GM23338 (cell line): ENCODE results near the gene AGBL4. TPM values are rescaled to one million over a fixed set of nuclear protein-coding genes. Genes with fewer than 3 reads are reported as not detected.

Source experiments
- ATAC-seq: fragments of 200-7000 bp; cut with Tn5 transposase; 3 replicates; pipeline ENCODE4 v1.9.1; 2020
- DNase-seq: peaks from one replicate; pipeline ENCODE4 v3.0.0-alpha.2; 2015; ENCODE audit warnings: low spot score
- H2AFZ ChIP-seq: fragments of 200-600 bp; sonication (generic); 2 replicates; pipeline ENCODE4 v1.8.0; 2016; ENCODE audit warnings: antibody characterized with exemption, mild to moderate bottlenecking, moderate library complexity
- H3F3A ChIP-seq: fragments of 200-600 bp; sonication (generic); replicated peaks from 2 replicates; pipeline ENCODE4 v1.8.0; 2017; ENCODE audit warnings: antibody characterized with exemption, mixed run types, low read depth
- H3K27ac ChIP-seq: fragments of 200-600 bp; sonication (generic); 2 replicates; pipeline ENCODE4 v1.6.1; 2016; ENCODE audit warnings: low read depth
- H3K27me3 ChIP-seq: fragments of 200-600 bp; sonication (generic); 2 replicates; pipeline ENCODE4 v1.8.0; 2016; ENCODE audit warnings: mild to moderate bottlenecking, mixed run types, moderate library complexity; ENCODE audit not compliant: insufficient read depth
- H3K36me3 ChIP-seq: fragments of 200-600 bp; sonication (generic); 2 replicates; pipeline ENCODE4 v1.8.0; 2016; ENCODE audit warnings: mild to moderate bottlenecking; ENCODE audit not compliant: insufficient read depth
- H3K4me1 ChIP-seq: fragments of 200-600 bp; sonication (generic); 2 replicates; pipeline ENCODE4 v1.8.0; 2016; ENCODE audit warnings: mild to moderate bottlenecking, moderate library complexity; ENCODE audit not compliant: insufficient read depth
- H3K4me2 ChIP-seq: fragments of 200-600 bp; sonication (generic); 2 replicates; pipeline ENCODE4 v1.7.1; 2017; ENCODE audit warnings: mixed run types
- H3K4me3 ChIP-seq: fragments of 200-600 bp; sonication (generic); 2 replicates; pipeline ENCODE4 v1.6.1; 2016; ENCODE audit warnings: mixed run types
- H3K79me2 ChIP-seq: fragments of 200-600 bp; sonication (generic); replicated peaks from 2 replicates; pipeline ENCODE4 v1.8.0; 2017; ENCODE audit warnings: mild to moderate bottlenecking; ENCODE audit not compliant: insufficient read depth
- H3K9me2 ChIP-seq: fragments of 200-600 bp; sonication (generic); 2 replicates; pipeline ENCODE4 v1.8.0; 2017; ENCODE audit not compliant: insufficient read depth
- H4K20me1 ChIP-seq: fragments of 200-600 bp; sonication (generic); replicated peaks from 2 replicates; pipeline ENCODE4 v1.8.0; 2017; ENCODE audit warnings: mild to moderate bottlenecking; ENCODE audit not compliant: insufficient read depth
- H3K27ac Mint-ChIP-seq: 2 replicates; pipeline ENCODE4 v1.8.0; 2020; ENCODE audit warnings: inconsistent platforms, mild to moderate bottlenecking, moderate library complexity, mixed read lengths
- H3K27me3 Mint-ChIP-seq: 3 replicates; pipeline ENCODE4 v1.8.0; 2022; ENCODE audit warnings: low read depth, mild to moderate bottlenecking, moderate library complexity, mixed read lengths, inconsistent platforms; ENCODE audit not compliant: insufficient read depth, poor library complexity
- H3K36me3 Mint-ChIP-seq: 3 replicates; pipeline ENCODE4 v1.8.0; 2021; ENCODE audit warnings: low read depth, mild to moderate bottlenecking, inconsistent platforms, moderate library complexity, mixed read lengths
- H3K4me1 Mint-ChIP-seq: 3 replicates; pipeline ENCODE4 v1.8.0; 2020; ENCODE audit warnings: mild to moderate bottlenecking, inconsistent platforms, mixed read lengths
- H3K4me3 Mint-ChIP-seq: 3 replicates; pipeline ENCODE4 v1.8.0; 2021; ENCODE audit warnings: moderate library complexity, mild to moderate bottlenecking, inconsistent platforms, mixed read lengths
- H3K9me3 Mint-ChIP-seq: 3 replicates; pipeline ENCODE4 v1.8.0; 2020; ENCODE audit warnings: moderate library complexity, mild to moderate bottlenecking, inconsistent platforms, mixed read lengths
- ETS1 ChIP-seq: IDR thresholded peaks from 2 replicates; pipeline ENCODE4 v1.6.1; 2016; ENCODE audit warnings: antibody characterized with exemption
- EZH2 ChIP-seq: fragments of 200-600 bp; sonication (generic); IDR thresholded peaks from one replicate; pipeline ENCODE4 v1.8.0; 2017; ENCODE audit warnings: antibody characterized with exemption, mild to moderate bottlenecking, low read depth; ENCODE audit not compliant: unreplicated experiment
- EZH2phosphoT487 ChIP-seq: fragments of 200-600 bp; sonication (generic); IDR thresholded peaks from one replicate; pipeline ENCODE4 v1.8.1; 2018; ENCODE audit warnings: antibody characterized with exemption; ENCODE audit not compliant: unreplicated experiment
- JUNB ChIP-seq: IDR thresholded peaks from one replicate; pipeline ENCODE4 v1.6.1; 2016; ENCODE audit warnings: antibody characterized with exemption; ENCODE audit not compliant: unreplicated experiment
- NANOG ChIP-seq: IDR thresholded peaks from 2 replicates; pipeline ENCODE4 v1.6.1; 2016; ENCODE audit warnings: antibody characterized with exemption, borderline replicate concordance
- STAT1 ChIP-seq: IDR thresholded peaks from one replicate; pipeline ENCODE4 v1.6.1; 2016; ENCODE audit warnings: antibody characterized with exemption; ENCODE audit not compliant: unreplicated experiment
- ZNF331 ChIP-seq: fragments of 250-450 bp; sonication (Bioruptor Pico); IDR thresholded peaks from 2 replicates; pipeline ENCODE4 v1.5.0; 2020; ENCODE audit warnings: low read depth, mild to moderate bottlenecking, moderate library complexity
- ZNF462 ChIP-seq: fragments of 250-450 bp; sonication (Bioruptor Pico); IDR thresholded peaks from 2 replicates; pipeline ENCODE4 v1.5.0; 2020; ENCODE audit warnings: mild to moderate bottlenecking, moderate library complexity
- polyA plus RNA-seq: library from polyadenylated mRNA; unstranded; fragments of >200 nt; fragmentation: Nextera tagmentation; extraction: Ambion mirVana; gene quantifications from 2 replicates; pipeline ENCODE4 v1.2.1, GENCODE V29; 2016
- total RNA-seq: library from RNA; depleted of rRNA; stranded (reverse); fragments of >200 nt; shearing (Covaris generic); gene quantifications from 2 replicates; pipeline ENCODE4 v1.2.3, GENCODE V29; 2014

AGBL4 gene
- total and polyA plus RNA-seq, 2 experiments from 2014 or later = 0.91 to 1.5 TPM

GRCh38 chr1:49059087-49059486 lies 964.7 kb downstream of the AGBL4 start (continued):
- TF ChIP-seq ZNF462 (CRISPR knock-in tag) (no peak), STAT1 (no peak), ETS1 (no peak), NANOG (no peak)

DNA sequence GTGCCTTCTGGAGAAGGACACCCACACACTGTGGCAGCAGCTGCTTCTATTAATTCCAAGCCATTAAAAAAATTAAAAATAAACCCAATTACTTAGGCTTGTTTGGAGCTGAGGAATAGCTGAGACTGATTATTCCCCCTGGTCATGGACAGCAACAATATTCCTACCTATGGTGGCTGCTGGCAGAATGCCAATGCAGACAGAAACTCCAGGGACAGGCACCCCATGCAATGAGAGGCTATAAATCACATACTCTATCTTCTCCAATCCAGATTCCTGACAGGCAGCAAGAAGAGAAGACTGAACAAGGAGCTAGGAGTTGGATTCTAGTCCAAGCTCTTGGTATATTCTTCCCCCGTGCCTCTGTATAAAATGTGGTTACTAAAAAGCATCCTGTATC lies 971.7 kb downstream of the AGBL4 start:
- no peaks in the 10 kb centered on the region for H3K27me3 ChIP-seq
- no peak for ATAC-seq
- DNase-seq = no peak
- no peak overlapping the region for H3K27ac ChIP-seq
- peaks cover 1% of the 10 kb centered on the region for H3K27me3 Mint-ChIP-seq
- H3K79me2 ChIP-seq = no peaks in the 10 kb centered on the region
- no peak overlapping the region for H3K4me3 ChIP-seq
- H3K36me3 Mint-ChIP-seq = peaks cover 4% of the 10 kb centered on the region
- H3F3A ChIP-seq = no peaks in the 10 kb centered on the region
- no peak overlapping the region for H2AFZ ChIP-seq
- no peaks in the 10 kb centered on the region for H3K9me2 ChIP-seq
- H3K4me3 Mint-ChIP-seq = no peak overlapping the region
- no peaks in the 10 kb centered on the region for H3K4me1 ChIP-seq
- H3K9me3 Mint-ChIP-seq = peaks cover 73% of the 10 kb centered on the region
- H4K20me1 ChIP-seq = no peaks in the 10 kb centered on the region
- H3K36me3 ChIP-seq = no peaks in the 10 kb centered on the region
- H3K4me2 ChIP-seq = no peak overlapping the region
- H3K27ac Mint-ChIP-seq = no peak overlapping the region
- no peaks in the 10 kb centered on the region for H3K4me1 Mint-ChIP-seq
- no peak for TF ChIP-seq ZNF462 (CRISPR knock-in tag)
- no peak for TF ChIP-seq ZNF331 (CRISPR knock-in tag)
- TF ChIP-seq EZH2 = no peak
- no peak for TF ChIP-seq STAT1
- TF ChIP-seq JUNB = no peak
- TF ChIP-seq EZH2phosphoT487 = no peak
